HAP-1 (cell line): ENCODE data around the gene SUV39H2.
"Not testable (repeated sequence)": the region's sequence is repeated elsewhere in the genome, so short reads cannot be mapped to it uniquely, and the experiment has no call there.

Experiments used
- DNase-seq, 2 experiments: peaks; one replicate each; pipeline ENCODE4 v3.0.0-alpha.2; 2016 to 2020; ENCODE audit warnings: low spot score in 2 of 2
- H3K27me3 ChIP-seq: fragments of 250-450 bp; sonication (Bioruptor Pico); 2 replicates; pipeline ENCODE4 v1.5.1; 2020; ENCODE audit warnings: low read depth, mild to moderate bottlenecking, moderate library complexity
- H3K36me3 ChIP-seq: fragments of 250-450 bp; sonication (Bioruptor Pico); replicated peaks from 2 replicates; pipeline ENCODE4 v1.5.1; 2020; ENCODE audit warnings: mild to moderate bottlenecking
- H3K4me1 ChIP-seq: fragments of 250-450 bp; sonication (Bioruptor Pico); 2 replicates; pipeline ENCODE4 v1.5.1; 2020; ENCODE audit warnings: mild to moderate bottlenecking
- H3K4me3 ChIP-seq: fragments of 250-450 bp; sonication (Bioruptor Pico); 2 replicates; pipeline ENCODE4 v1.5.1; 2020; ENCODE audit warnings: mild to moderate bottlenecking, moderate library complexity
- H3K9me3 ChIP-seq: fragments of 250-450 bp; sonication (Bioruptor Pico); 2 replicates; pipeline ENCODE4 v1.5.1; 2020; ENCODE audit warnings: mild to moderate bottlenecking, moderate library complexity
- in situ Hi-C: fragments of 300-500 bp; cut with MboI; formaldehyde crosslinking; loops from 3 replicates; pipeline ENCODE4 v1.14.3; 2020; ENCODE audit warnings: low sequenced_read_pairs, inconsistent platforms, mixed read lengths

Gene SUV39H2

GRCh38 chr10:14891151-14891550, 12.5 kb downstream of the SUV39H2 start:
- Histone ChIP-seq H3K4me1 (no peaks in the 10 kb centered on the region), H3K27me3 (no peaks in the 10 kb centered on the region), H3K36me3 (peaks cover 13% of the 10 kb centered on the region), H3K9me3 (no peaks in the 10 kb centered on the region), H3K4me3 (no peak overlapping the region)
- in situ Hi-C loops = no loop called here
- DNase-seq = no peak

GRCh38 chr10:14904316-14904732, 25.7 kb downstream of the SUV39H2 start:
- Histone ChIP-seq H3K9me3 (no peaks in the 10 kb centered on the region), H3K4me1 (peaks cover 3% of the 10 kb centered on the region; the same call in 1 of the 2 replicates), H3K4me3 (no peak overlapping the region), H3K27me3 (no peaks in the 10 kb centered on the region), H3K36me3 (peaks cover 76% of the 10 kb centered on the region)
- peak; percentile 32 to 35 for DNase-seq
- in situ Hi-C loops = no loop called here

- Histone ChIP-seq H3K36me3 (peaks cover 76% of the 10 kb centered on the region), H3K27me3 (no peaks in the 10 kb centered on the region), H3K4me1 (peaks cover 3% of the 10 kb centered on the region; the same call in 1 of the 2 replicates), H3K4me3 (no peak overlapping the region), H3K9me3 (no peaks in the 10 kb centered on the region)
- no peak for DNase-seq
- in situ Hi-C loops = no loop called here
These were observed 26.2 kb downstream of the SUV39H2 start for GRCh38 chr10:14904864-14905263.

DNA sequence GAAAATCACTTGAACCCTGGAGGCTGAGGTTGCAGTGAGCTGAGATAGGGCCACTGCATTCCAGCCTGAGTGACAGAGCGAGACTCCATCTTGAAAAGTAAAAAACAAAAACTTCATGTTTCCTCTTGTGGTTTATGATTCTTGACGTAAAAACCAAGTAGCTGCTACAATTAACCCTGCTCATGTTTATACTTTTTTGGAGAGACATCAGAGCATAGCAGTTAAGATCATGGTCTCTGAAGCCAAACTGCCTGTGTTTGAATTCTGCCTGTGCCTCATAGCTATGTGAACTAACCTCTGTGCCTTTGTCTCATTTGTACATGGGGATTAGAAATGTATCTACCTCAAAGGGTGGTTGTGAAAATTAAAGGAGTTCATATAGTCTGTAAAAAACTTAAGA, 27.2 kb downstream of the SUV39H2 start:
- Histone ChIP-seq H3K4me1 (peaks cover 3% of the 10 kb centered on the region; the same call in 1 of the 2 replicates), H3K9me3 (no peaks in the 10 kb centered on the region), H3K27me3 (no peaks in the 10 kb centered on the region), H3K4me3 (no peak overlapping the region), H3K36me3 (peaks cover 75% of the 10 kb centered on the region)
- in situ Hi-C loops = no loop called here
- DNase-seq = no peak

GRCh38 chr10:14906765-14907164, 28.1 kb downstream of the SUV39H2 start:
- H3K9me3 ChIP-seq = no peaks in the 10 kb centered on the region
- peaks cover 79% of the 10 kb centered on the region for H3K36me3 ChIP-seq
- H3K4me3 ChIP-seq = no peak overlapping the region
- DNase-seq = no peak
- no peaks in the 10 kb centered on the region for H3K27me3 ChIP-seq
- in situ Hi-C loops = no loop called here
- H3K4me1 ChIP-seq = peaks cover 3% of the 10 kb centered on the region; the same call in 1 of the 2 replicates

DNA sequence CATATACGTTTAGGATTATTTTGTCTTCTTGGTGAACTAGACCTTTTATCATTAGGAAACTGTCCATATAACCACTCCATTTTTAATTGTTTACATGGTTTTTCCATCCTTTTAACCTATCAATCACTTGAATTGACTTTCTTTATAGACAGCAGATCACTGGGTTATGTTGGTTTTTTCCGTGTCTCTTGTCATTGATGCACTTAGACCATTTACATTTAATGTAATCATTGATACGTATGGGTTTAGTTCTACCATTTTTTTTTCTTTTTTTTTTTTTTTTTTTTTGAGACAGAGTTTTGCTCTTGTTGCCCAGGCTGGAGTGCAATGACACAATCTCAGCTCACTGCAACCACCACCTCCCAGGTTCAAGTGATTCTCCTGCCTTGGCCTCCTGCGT, 28.9 kb downstream of the SUV39H2 start:
- in situ Hi-C loops, H3K4me1 ChIP-seq, H3K9me3 ChIP-seq, DNase-seq, H3K4me3 ChIP-seq, H3K27me3 ChIP-seq: not testable (repeated sequence)
- peaks cover 70% of the 10 kb centered on the region for H3K36me3 ChIP-seq

GRCh38 chr10:14909101-14909500, 30.4 kb downstream of the SUV39H2 start:
- H3K36me3 ChIP-seq = peaks cover 67% of the 10 kb centered on the region
- in situ Hi-C loops = no loop called here

GRCh38 chr10:14910953-14911352, 32.3 kb downstream of the SUV39H2 start:
- H3K36me3 ChIP-seq = peaks cover 65% of the 10 kb centered on the region
- no peaks in the 10 kb centered on the region for H3K9me3 ChIP-seq
- in situ Hi-C loops = no loop called here
- no peak overlapping the region for H3K4me3 ChIP-seq
- no peak for DNase-seq
- H3K4me1 ChIP-seq = no peaks in the 10 kb centered on the region
- no peaks in the 10 kb centered on the region for H3K27me3 ChIP-seq

More at GRCh38 chr10:14909101-14909500, 30.4 kb downstream of the SUV39H2 start:
- no peaks in the 10 kb centered on the region for H3K27me3 ChIP-seq
- DNase-seq = no peak
- H3K9me3 ChIP-seq = no peaks in the 10 kb centered on the region
- no peak overlapping the region for H3K4me3 ChIP-seq
- no peaks in the 10 kb centered on the region for H3K4me1 ChIP-seq

- no peaks in the 10 kb centered on the region for H3K4me1 ChIP-seq
- H3K27me3 ChIP-seq = no peaks in the 10 kb centered on the region
- H3K4me3 ChIP-seq = no peak overlapping the region
- in situ Hi-C loops = no loop called here
- H3K36me3 ChIP-seq = peaks cover 67% of the 10 kb centered on the region
- DNase-seq = no peak
- no peaks in the 10 kb centered on the region for H3K9me3 ChIP-seq
These were observed 33.1 kb downstream of the SUV39H2 start for GRCh38 chr10:14911801-14912200.

DNA sequence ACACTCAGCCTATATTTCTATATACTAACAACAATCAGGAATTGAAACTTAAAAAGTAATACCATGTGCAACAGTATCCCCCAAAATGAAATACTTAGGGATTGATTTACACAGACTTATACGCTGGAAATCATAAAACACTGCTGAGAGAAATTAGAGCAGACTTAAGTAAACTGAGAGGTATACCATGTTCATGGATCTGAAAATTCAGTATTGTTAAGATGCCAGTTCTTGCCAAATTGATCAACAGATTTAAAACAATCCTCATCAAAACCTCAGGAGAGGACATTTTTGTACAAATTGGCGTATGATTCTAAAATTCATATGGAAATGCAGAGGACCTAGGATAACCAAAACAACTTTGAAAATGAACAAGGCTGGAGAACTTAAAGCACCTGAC, 37.9 kb downstream of the SUV39H2 start:
- DNase-seq = no peak
- in situ Hi-C loops = no loop called here
- no peak overlapping the region for H3K4me3 ChIP-seq
- H3K36me3 ChIP-seq = peaks cover 68% of the 10 kb centered on the region
- no peaks in the 10 kb centered on the region for H3K27me3 ChIP-seq
- 0 out of 2 replicates have a peak, but pooled peaks cover 6% of the 10 kb centered on the region for H3K9me3 ChIP-seq
- no peaks in the 10 kb centered on the region for H3K4me1 ChIP-seq

DNA sequence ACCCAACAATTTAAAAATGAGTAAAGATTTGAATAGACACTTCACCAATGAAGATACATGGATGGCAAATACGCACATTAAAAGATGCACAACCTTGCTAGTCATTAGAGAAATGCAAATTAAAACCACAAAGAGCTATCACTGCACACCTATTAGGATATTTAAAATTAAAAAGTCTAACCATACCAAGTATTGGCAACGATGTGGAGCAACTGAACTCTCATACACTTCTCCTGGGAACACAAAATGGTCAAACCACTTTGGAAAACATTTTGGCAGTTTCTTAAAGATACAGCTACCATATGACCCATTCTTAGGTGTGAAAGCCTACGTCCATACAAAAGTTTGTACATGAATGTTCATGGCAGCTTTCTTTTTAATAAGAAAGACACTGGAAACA, 39.2 kb downstream of the SUV39H2 start:
- Histone ChIP-seq H3K4me1 (no peaks in the 10 kb centered on the region), H3K4me3 (no peak overlapping the region), H3K9me3 (0 out of 2 replicates have a peak, but pooled peaks cover 6% of the 10 kb centered on the region), H3K27me3 (no peaks in the 10 kb centered on the region), H3K36me3 (peaks cover 76% of the 10 kb centered on the region)
- in situ Hi-C loops = no loop called here
- DNase-seq = no peak

GRCh38 chr10:14918964-14919363, 40.3 kb downstream of the SUV39H2 start:
- no peak for DNase-seq
- Histone ChIP-seq H3K9me3 (0 out of 2 replicates have a peak, but pooled peaks cover 6% of the 10 kb centered on the region), H3K36me3 (peaks cover 78% of the 10 kb centered on the region), H3K27me3 (no peaks in the 10 kb centered on the region), H3K4me3 (no peak overlapping the region), H3K4me1 (no peaks in the 10 kb centered on the region)
- in situ Hi-C loops = no loop called here

GRCh38 chr10:14924013-14924412, 45.3 kb downstream of the SUV39H2 start:
- Histone ChIP-seq H3K9me3 (no peaks in the 10 kb centered on the region), H3K27me3 (no peaks in the 10 kb centered on the region), H3K36me3 (peaks cover 63% of the 10 kb centered on the region), H3K4me1 (no peaks in the 10 kb centered on the region), H3K4me3 (no peak overlapping the region)
- in situ Hi-C loops = no loop called here
- no peak for DNase-seq

- in situ Hi-C loops = no loop called here
- Histone ChIP-seq H3K36me3 (peaks cover 55% of the 10 kb centered on the region), H3K4me3 (no peak overlapping the region), H3K4me1 (no peaks in the 10 kb centered on the region), H3K27me3 (no peaks in the 10 kb centered on the region), H3K9me3 (no peaks in the 10 kb centered on the region)
- no peak for DNase-seq
These were observed 46.6 kb downstream of the SUV39H2 start for GRCh38 chr10:14925268-14925667.

DNA sequence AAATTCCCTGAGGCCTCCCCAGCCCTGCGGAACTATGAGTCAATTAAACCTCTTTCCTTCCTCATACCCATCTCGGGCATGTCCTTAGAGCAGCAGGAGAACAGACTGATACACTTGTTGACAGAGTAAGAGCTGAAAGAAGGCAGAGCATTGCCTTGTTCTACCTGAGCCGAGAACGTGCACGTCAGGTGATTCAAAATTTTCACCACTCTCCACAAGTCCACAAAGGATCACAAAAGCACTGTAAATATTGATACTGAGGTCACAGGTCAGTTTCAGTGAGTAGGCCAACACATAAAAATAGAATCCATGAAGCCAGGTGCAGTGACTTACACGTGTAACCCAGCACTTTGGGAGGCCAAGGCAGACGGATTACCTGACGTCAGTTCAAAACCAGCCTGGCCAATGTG, 47.4 kb downstream of the SUV39H2 start:
- H3K27me3 ChIP-seq = no peaks in the 10 kb centered on the region
- no peak for DNase-seq
- H3K36me3 ChIP-seq = peaks cover 57% of the 10 kb centered on the region
- no peaks in the 10 kb centered on the region for H3K4me1 ChIP-seq
- no peaks in the 10 kb centered on the region for H3K9me3 ChIP-seq
- in situ Hi-C loops = no loop called here
- no peak overlapping the region for H3K4me3 ChIP-seq
